OCI-LY1 (cell line): Measurements from ENCODE around the gene PER2.

ENCODE experiments used
- H2AFZ ChIP-seq: fragments of 200-600 bp; sonication (generic), shearing (Covaris generic); 2 replicates; pipeline ENCODE4 v1.6.0; 2014; ENCODE audit warnings: antibody characterized with exemption, mild to moderate bottlenecking, low read length
- H3F3A ChIP-seq: fragments of 200-600 bp; sonication (generic), shearing (Covaris generic); 2 replicates; pipeline ENCODE4 v1.6.0; 2014; ENCODE audit warnings: mild to moderate bottlenecking, antibody characterized with exemption, low read length, moderate library complexity; ENCODE audit not compliant: insufficient read depth
- H3K27ac ChIP-seq: fragments of 200-600 bp; sonication (generic); 2 replicates; pipeline ENCODE4 v1.5.1; 2014; ENCODE audit warnings: low read length, mixed run types, mild to moderate bottlenecking, low read depth; ENCODE audit not compliant: poor library complexity, severe bottlenecking
- H3K27me3 ChIP-seq: fragments of 200-600 bp; sonication (generic); 2 replicates; pipeline ENCODE4 v1.6.0; 2014; ENCODE audit warnings: antibody characterized with exemption, mild to moderate bottlenecking, low read length, moderate library complexity; ENCODE audit not compliant: insufficient read depth
- H3K36me3 ChIP-seq: fragments of 200-600 bp; sonication (generic); 2 replicates; pipeline ENCODE4 v1.6.1; 2014; ENCODE audit warnings: mild to moderate bottlenecking, antibody characterized with exemption, low read length, moderate library complexity, mixed read lengths; ENCODE audit not compliant: insufficient read depth
- H3K4me1 ChIP-seq: fragments of 200-600 bp; sonication (generic); 2 replicates; pipeline ENCODE4 v1.5.1; 2014; ENCODE audit warnings: mild to moderate bottlenecking, low read length, moderate library complexity; ENCODE audit not compliant: insufficient read depth, severe bottlenecking
- H3K4me2 ChIP-seq: fragments of 200-600 bp; sonication (generic), shearing (Covaris generic); 2 replicates; pipeline ENCODE4 v1.6.1; 2014; ENCODE audit warnings: low read length
- H3K4me3 ChIP-seq: fragments of 200-600 bp; sonication (generic); 2 replicates; pipeline ENCODE4 v1.5.1; 2014; ENCODE audit warnings: low read length, low read depth, mild to moderate bottlenecking, mixed read lengths; ENCODE audit not compliant: poor library complexity, severe bottlenecking
- H3K79me2 ChIP-seq: fragments of 200-600 bp; shearing (Covaris generic); 2 replicates; pipeline ENCODE4 v1.6.1; 2016; ENCODE audit warnings: mixed run types, low read length, mixed read lengths; ENCODE audit not compliant: insufficient read depth
- H3K9ac ChIP-seq: fragments of 200-600 bp; sonication (generic), shearing (Covaris generic); 2 replicates; pipeline ENCODE4 v1.6.1; 2014; ENCODE audit warnings: mild to moderate bottlenecking, low read length, mixed read lengths
- H3K9me2 ChIP-seq: fragments of 200-600 bp; sonication (generic), shearing (Covaris generic); 2 replicates; pipeline ENCODE4 v1.6.1; 2014; ENCODE audit warnings: low read depth, mild to moderate bottlenecking, low read length, mixed read lengths
- H3K9me3 ChIP-seq: fragments of 200-600 bp; shearing (Covaris generic); 2 replicates; pipeline ENCODE4 v1.6.1; 2014; ENCODE audit warnings: low read length, mixed read lengths
- H4K20me1 ChIP-seq: fragments of 200-600 bp; sonication (generic), shearing (Covaris generic); 2 replicates; pipeline ENCODE4 v1.6.0; 2016; ENCODE audit warnings: mild to moderate bottlenecking, low read length; ENCODE audit not compliant: insufficient read depth
- EZH2 ChIP-seq: fragments of 200-600 bp; sonication (generic), shearing (Covaris generic); IDR thresholded peaks from 2 replicates; pipeline ENCODE4 v1.8.0; 2017; ENCODE audit warnings: borderline replicate concordance, mixed run types, mild to moderate bottlenecking, antibody characterized with exemption, low read length, moderate library complexity, mixed read lengths
- TF ChIP-seq, protein P1 (sequence below): fragments of 200-600 bp; sonication (generic), shearing (Covaris generic); IDR thresholded peaks from 2 replicates; pipeline ENCODE4 v1.5.1; 2017; ENCODE audit warnings: mild to moderate bottlenecking, antibody characterized with exemption, low read length, moderate library complexity, mixed read lengths

Gene PER2

DNA sequence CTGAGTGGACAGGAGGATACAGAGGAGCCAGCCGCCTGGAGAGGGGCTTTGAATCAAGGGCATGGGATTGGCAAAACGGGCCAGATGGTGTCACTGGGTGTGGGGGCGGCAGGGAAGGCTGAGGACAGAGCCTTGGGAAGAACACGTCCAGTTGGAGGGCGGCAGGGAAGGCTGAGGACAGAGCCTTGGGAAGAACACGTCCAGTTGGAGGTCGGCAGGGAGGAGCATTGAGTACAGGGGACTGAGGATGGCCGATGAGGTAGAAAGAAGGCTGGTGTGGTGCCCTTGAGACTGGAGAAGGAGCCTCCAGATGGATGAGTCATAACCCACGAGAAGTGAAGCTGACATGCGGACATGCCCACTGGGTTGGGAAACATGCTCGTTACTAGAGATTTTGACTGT, 53.1 kb downstream of the PER2 start:
- H3K79me2 ChIP-seq = no peaks in the 10 kb centered on the region
- H3K9me2 ChIP-seq = no peaks in the 10 kb centered on the region
- 0 out of 2 replicates have a peak, but pooled peaks cover 3% of the 10 kb centered on the region for H3K27me3 ChIP-seq

DNA sequence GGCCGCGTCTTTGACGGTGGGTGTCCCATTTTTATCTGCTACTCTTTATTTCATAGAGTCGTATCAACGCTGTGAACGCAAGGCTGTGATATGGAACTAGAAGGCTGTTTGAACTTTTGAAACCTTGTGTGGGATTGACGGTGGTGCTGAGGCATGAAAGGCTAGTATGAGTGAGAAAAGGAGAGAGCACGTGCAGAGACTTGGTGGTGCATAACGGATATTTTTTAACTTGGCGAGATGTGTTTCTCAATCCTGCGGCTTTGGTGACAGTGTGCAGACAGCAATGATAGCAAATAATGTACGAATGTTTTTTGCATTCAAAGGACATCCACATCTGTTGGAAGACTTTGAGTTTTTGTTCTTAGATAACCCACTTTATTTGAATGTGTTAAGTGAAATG, 54.8 kb downstream of the PER2 start:
- H3K27me3 ChIP-seq = 0 out of 2 replicates have a peak, but pooled peaks cover 3% of the 10 kb centered on the region
- TF ChIP-seq, protein P1, sequence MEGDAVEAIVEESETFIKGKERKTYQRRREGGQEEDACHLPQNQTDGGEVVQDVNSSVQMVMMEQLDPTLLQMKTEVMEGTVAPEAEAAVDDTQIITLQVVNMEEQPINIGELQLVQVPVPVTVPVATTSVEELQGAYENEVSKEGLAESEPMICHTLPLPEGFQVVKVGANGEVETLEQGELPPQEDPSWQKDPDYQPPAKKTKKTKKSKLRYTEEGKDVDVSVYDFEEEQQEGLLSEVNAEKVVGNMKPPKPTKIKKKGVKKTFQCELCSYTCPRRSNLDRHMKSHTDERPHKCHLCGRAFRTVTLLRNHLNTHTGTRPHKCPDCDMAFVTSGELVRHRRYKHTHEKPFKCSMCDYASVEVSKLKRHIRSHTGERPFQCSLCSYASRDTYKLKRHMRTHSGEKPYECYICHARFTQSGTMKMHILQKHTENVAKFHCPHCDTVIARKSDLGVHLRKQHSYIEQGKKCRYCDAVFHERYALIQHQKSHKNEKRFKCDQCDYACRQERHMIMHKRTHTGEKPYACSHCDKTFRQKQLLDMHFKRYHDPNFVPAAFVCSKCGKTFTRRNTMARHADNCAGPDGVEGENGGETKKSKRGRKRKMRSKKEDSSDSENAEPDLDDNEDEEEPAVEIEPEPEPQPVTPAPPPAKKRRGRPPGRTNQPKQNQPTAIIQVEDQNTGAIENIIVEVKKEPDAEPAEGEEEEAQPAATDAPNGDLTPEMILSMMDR = no peak
- no peak for TF ChIP-seq EZH2
- H2AFZ ChIP-seq = no peak overlapping the region
- H3K9me3 ChIP-seq = no peaks in the 10 kb centered on the region
- H3K4me2 ChIP-seq = no peak overlapping the region
- H3K9me2 ChIP-seq = no peaks in the 10 kb centered on the region
- H3K27ac ChIP-seq = no peak overlapping the region
- no peak overlapping the region for H3K9ac ChIP-seq
- H4K20me1 ChIP-seq = no peaks in the 10 kb centered on the region
- no peaks in the 10 kb centered on the region for H3F3A ChIP-seq
- peaks cover 9% of the 10 kb centered on the region for H3K4me1 ChIP-seq
- H3K4me3 ChIP-seq = no peak overlapping the region
- H3K36me3 ChIP-seq = peaks cover 3% of the 10 kb centered on the region; the same call in 1 of the 2 replicates
- no peaks in the 10 kb centered on the region for H3K79me2 ChIP-seq

More for the DNA sequence above, 53.1 kb downstream of the PER2 start:
- H3K4me3 ChIP-seq = no peak overlapping the region
- H3K4me2 ChIP-seq = no peak overlapping the region
- peaks cover 17% of the 10 kb centered on the region for H3K4me1 ChIP-seq
- no peak overlapping the region for H2AFZ ChIP-seq
- no peaks in the 10 kb centered on the region for H3K9me3 ChIP-seq
- no peaks in the 10 kb centered on the region for H4K20me1 ChIP-seq
- no peak overlapping the region for H3K9ac ChIP-seq
- H3F3A ChIP-seq = no peaks in the 10 kb centered on the region
- H3K27ac ChIP-seq = no peak overlapping the region
- peaks cover 6% of the 10 kb centered on the region; the same call in 1 of the 2 replicates for H3K36me3 ChIP-seq
- no peak for TF ChIP-seq EZH2
- TF ChIP-seq, protein P1 = no peak

DNA sequence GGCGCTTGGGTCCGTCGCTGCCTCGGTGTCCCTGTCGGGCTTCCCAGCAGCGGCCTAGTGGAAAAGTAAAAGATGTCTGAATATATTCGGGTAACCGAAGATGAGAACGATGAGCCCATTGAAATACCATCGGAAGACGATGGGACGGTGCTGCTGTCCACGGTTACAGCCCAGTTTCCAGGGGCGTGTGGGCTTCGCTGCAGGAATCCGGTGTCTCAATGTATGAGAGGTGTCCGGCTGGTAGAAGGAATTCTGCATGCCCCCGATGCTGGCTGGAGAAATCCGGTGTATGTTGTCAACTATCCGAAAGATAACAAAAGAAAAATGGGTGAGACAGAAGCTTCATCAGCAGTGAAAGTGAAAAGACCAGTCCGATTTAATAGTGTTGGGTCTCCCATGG, 56.6 kb downstream of the PER2 start:
- Histone ChIP-seq H3K36me3 (no peaks in the 10 kb centered on the region), H3K4me2 (no peak overlapping the region), H3F3A (no peaks in the 10 kb centered on the region), H3K4me1 (no peaks in the 10 kb centered on the region), H3K4me3 (no peak overlapping the region), H3K9me3 (no peaks in the 10 kb centered on the region), H3K27me3 (peaks cover 9% of the 10 kb centered on the region; the same call in 1 of the 2 replicates), H3K9ac (no peak overlapping the region), H4K20me1 (no peaks in the 10 kb centered on the region), H3K9me2 (no peaks in the 10 kb centered on the region), H3K27ac (no peak overlapping the region), H3K79me2 (no peaks in the 10 kb centered on the region), H2AFZ (no peak overlapping the region)
- TF ChIP-seq, protein P1 = no peak
- no peak for TF ChIP-seq EZH2
